Fibroblast of skin of right quadriceps (primary cell): ENCODE results near the gene TMPRSS11B.
"Not testable (repeated sequence)": the region's sequence is repeated elsewhere in the genome, so short reads cannot be mapped to it uniquely, and the experiment has no call there.

Experiments
- DNase-seq: peaks from one replicate; pipeline ENCODE4 v3.0.0-alpha.2; 2013

TMPRSS11B gene

DNA sequence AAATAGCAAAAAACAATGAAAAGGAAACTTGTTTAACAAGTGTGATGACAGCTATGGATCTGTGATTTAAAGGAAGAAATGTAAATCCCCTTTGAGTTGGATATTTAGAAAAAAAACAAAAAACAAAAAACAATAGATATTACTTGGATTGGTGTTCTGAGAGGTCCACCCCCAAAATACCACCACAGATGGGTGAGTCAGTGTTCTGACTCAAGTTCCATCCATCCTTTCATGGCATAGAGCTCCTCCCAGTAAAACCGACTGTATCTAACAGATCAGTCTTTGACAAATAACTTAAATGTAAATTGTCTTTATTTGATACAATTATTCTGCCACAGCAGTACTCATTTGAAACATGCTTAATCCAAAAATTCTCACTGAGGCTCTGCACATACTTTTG is 27.4 kb downstream of the TMPRSS11B start:
- no peak for DNase-seq

DNA sequence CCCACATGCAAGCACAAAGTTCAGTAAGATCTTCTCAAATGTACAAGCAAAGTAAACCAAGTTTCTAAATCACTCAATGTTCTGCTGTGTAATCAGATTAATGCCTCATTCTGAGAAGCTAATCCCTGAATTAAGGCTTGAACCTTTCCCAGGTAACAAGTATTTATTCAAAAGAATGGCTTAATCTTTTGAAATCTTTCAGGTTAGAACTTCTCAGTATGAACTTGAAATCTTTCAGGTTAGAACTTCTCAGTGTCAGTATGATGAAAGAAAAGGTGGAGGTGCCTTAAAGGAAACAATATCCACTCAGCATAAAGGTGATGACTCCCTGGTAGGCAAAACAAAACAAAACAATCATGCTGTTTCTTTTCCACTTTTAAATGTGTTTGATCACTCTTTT is 29.0 kb downstream of the TMPRSS11B start:
- no peak for DNase-seq

DNA sequence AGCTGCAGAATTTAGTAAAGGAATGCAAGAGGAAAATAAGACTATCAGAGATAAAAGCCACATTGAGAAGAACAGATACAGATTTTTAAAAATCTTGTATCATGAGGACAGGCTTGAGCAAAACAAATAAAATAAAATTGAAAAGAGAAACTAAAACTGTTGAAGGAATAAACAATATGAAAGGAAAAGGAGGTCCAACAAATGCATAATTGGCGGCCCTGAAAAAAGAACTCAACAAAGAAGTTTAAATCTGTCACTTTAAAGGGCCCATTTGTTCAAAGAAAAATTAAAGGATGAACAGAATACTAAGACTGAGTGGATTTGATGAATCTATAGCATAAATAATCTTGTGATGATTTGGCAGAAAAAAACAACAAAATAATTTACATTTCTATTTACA is 36.5 kb downstream of the TMPRSS11B start:
- DNase-seq: no peak

DNA sequence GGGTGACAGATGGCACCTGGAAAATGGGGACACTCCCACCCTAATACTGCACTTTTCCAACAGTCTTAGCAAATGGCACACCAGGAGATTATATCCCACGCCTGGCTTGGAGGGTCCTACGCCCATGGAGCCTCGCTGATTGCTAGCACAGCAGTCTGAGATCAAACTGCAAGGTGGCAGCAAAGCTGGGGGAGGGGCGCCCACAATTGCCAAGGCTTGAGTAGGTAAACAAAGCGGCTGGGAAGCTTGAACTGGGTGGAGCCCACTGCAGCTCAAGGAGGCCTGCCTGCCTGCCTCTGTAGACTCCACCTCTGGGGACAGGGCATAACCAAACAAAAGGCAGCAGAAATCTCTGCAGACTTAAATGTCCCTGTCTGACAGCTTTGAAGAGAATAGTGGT is 51.2 kb downstream of the TMPRSS11B start:
- not testable (repeated sequence) for DNase-seq

DNA sequence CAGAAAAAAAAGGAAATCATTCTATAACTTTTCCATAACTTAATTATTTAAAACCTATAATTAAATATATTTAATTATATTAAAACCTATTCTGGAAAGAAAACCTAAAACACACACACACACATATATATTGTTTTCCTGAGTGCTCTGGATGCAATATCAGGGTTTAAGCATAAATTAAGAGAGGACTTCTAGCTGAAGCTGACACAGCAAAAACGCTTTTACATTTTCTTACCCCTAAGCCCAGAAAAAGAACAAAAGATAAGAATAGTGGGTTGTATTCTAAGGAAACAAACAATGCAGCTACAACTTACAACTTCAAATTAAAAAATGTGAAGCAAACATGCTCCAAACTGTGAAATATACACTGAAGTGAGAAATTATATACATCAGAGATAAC is 52.3 kb downstream of the TMPRSS11B start:
- no peak for DNase-seq

DNA sequence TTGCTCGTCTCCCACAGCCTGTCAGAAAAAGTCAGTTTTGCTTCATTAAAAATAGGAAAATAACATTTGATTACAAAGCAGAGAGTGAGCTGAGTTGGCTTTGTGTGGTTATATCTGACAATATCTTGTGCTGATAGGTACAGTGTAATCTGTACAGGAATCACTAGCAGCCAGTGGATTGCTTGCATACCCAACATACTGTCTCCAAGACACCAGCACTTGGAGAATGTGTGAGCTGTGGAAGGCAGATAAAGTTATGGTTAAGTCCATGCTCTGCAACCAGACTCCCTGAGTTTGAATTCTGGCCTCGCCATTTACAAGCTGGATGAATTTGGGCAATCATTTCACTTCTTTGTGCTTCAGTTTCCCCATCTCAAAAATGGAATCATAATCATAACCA is 58.3 kb downstream of the TMPRSS11B start:
- no peak for DNase-seq

DNA sequence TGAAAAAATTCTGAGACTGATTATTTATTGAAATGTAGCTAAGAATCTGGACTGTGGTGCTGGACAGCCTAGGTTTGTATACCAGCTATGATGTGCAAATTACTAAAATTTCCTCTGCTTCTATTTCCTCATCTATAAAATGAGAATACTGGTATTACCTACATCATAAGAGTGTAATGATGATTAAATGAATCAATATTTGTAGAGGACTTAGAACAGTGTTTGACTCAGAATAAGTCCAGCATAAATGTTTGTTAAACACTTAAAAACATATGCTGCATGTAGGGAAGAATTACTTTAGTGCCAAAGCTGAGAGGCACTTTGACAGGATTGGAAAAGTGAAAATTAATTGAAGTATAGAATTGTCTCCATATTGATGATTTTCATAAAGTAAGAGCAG is 60.6 kb downstream of the TMPRSS11B start:
- no peak for DNase-seq

DNA sequence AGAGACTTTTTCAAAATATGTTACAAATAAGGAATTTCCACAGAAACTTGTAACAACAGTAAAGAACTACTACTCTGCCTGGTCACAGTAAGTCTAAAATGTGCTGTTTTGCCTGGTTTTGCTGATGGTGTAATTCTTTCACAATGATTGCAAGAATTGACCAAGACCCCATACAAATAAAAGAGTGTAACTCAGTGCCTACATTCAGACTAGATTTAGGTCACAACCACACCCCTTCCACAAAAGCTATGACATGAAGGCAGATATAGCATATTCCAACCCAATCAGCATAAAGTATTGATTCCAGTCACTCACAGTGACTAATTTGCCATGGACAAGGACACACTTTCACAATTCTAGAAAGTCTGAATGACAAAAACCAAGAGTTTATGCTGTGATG is 62.1 kb downstream of the TMPRSS11B start:
- no peak for DNase-seq

DNA sequence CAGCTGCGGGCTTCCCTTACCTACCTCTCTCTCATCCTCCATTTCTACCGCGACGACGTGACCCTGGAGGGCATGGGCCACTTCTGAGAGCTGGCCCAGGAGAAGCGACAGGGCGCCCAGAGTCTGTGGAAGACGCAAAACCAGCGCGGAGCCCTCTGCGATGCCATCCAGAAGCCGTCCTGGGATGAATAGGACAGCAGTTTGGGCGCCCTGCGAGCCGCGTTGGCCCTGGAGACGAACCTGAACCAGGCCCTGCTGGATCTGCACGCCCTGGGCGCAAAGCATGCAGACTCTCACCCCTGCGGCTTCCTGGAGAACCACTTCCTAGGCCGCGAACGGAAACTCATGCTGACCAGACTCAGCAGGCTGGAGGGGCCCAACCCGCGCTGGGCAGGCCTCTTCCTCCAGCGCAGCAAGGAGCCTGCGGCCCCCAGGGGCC is 63.1 kb downstream of the TMPRSS11B start:
- no peak for DNase-seq

DNA sequence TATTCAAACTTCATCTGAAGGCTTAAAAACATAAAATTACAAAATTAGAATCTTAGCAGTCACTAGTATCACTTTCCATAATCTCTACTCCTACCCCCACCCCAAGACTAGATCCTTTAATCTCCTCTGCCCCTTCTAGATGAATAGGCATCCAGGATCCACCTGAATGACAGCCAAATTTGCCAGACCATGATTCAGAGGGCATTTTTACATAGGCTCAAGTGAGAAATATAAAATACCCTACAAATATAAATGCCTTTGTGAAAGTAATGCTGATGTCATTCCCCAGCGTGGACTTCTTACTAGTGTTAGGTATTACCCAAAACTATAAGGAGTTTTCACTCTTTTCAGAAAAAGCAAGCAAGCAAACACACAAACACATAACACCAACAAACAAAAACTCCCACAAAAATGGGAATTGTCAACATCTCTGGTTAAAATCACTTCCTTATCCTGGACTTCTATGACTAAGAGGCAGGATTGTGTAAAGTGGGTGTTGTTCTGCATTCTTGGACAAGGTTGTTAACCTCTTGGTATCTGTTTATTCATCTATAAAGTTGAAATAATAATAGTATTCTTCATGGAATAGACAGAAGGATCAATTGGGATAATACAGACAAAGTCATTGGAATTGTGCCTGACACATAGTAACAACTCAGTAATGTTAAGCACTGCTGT is 64.5 kb downstream of the TMPRSS11B start:
- no peak for DNase-seq

DNA sequence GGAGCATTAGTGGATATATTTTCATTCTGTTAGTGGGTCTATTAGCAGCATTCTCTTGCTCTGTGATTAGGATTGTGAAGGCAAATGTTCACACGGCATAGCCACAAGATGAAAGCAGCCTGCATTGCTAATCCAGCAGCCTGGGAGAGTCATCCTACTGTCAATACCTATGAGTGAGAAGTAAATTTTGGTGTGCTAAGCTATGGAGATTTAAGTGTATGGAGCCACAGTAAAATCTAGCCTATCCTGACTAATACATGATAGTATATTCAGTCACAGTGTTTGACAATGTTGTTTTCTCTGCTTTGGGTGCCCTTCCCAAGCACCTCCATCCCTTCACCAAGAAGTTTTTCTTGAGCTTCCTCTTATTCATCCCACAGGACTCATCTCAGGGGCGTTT is 68.6 kb downstream of the TMPRSS11B start:
- DNase-seq: no peak
